HepG2 (cell line): Measurements from ENCODE around the gene THOP1. TPM values are rescaled to one million over a fixed set of nuclear protein-coding genes. Genes with fewer than 3 reads are reported as not detected.

Experiments used
- AHDC1 ChIP-seq: sonication (generic); formaldehyde crosslinking; IDR thresholded peaks from 2 replicates; pipeline ENCODE4 v1.5.1; 2020; ENCODE audit warnings: mild to moderate bottlenecking, missing genetic modification reagents, borderline replicate concordance
- ATM ChIP-seq: fragments of 450-650 bp; IDR thresholded peaks from 2 replicates; pipeline ENCODE4 v1.7.1; 2017; ENCODE audit warnings: mild to moderate bottlenecking, borderline replicate concordance
- GFI1 ChIP-seq: sonication (generic); formaldehyde crosslinking; IDR thresholded peaks from 2 replicates; pipeline ENCODE4 v1.5.0; 2020; ENCODE audit warnings: missing genetic modification reagents, mild to moderate bottlenecking, borderline replicate concordance
- GPBP1L1 ChIP-seq: sonication (generic); formaldehyde crosslinking; IDR thresholded peaks from 2 replicates; pipeline ENCODE4 v1.5.0; 2020; ENCODE audit warnings: mild to moderate bottlenecking, missing genetic modification reagents
- HNF1B ChIP-seq: sonication (generic); formaldehyde crosslinking; IDR thresholded peaks from 2 replicates; pipeline ENCODE4 v1.5.1; 2020; ENCODE audit warnings: mild to moderate bottlenecking, moderate library complexity, missing genetic modification reagents
- HNRNPH1 ChIP-seq: fragments of 200-400 bp; formaldehyde crosslinking; optimal IDR thresholded peaks from 2 replicates; pipeline ENCODE3; 2017; ENCODE audit warnings: mild to moderate bottlenecking, low read depth, low read length
- MXI1 ChIP-seq: IDR thresholded peaks from 3 replicates; pipeline ENCODE4 v1.6.1; 2012; ENCODE audit warnings: low read depth, low read length, inconsistent platforms, borderline replicate concordance
- REXO4 ChIP-seq: sonication (generic); formaldehyde crosslinking; IDR thresholded peaks from 2 replicates; pipeline ENCODE4 v1.8.0; 2022; ENCODE audit warnings: missing genetic modification reagents, mild to moderate bottlenecking, borderline replicate concordance
- RORA ChIP-seq: sonication (generic); formaldehyde crosslinking; IDR thresholded peaks from 2 replicates; pipeline ENCODE4 v1.5.0; 2020; ENCODE audit warnings: mild to moderate bottlenecking, missing genetic modification reagents, moderate library complexity
- SATB2 ChIP-seq: sonication (generic); formaldehyde crosslinking; IDR thresholded peaks from 2 replicates; pipeline ENCODE4 v1.5.0; 2020; ENCODE audit warnings: missing genetic modification reagents
- SP4 ChIP-seq: sonication (generic); formaldehyde crosslinking; IDR thresholded peaks from 2 replicates; pipeline ENCODE4 v1.8.1; 2023; ENCODE audit warnings: mild to moderate bottlenecking, missing genetic modification reagents
- TBX2 ChIP-seq: sonication (generic); formaldehyde crosslinking; IDR thresholded peaks from 2 replicates; pipeline ENCODE4 v1.5.0; 2020; ENCODE audit warnings: missing genetic modification reagents, mild to moderate bottlenecking, borderline replicate concordance
- ZFP91 ChIP-seq: sonication (generic); formaldehyde crosslinking; IDR thresholded peaks from 2 replicates; pipeline ENCODE4 v1.9.0; 2022; ENCODE audit warnings: missing genetic modification reagents, mild to moderate bottlenecking, borderline replicate concordance
- ZNF574 ChIP-seq: sonication (generic); formaldehyde crosslinking; IDR thresholded peaks from 2 replicates; pipeline ENCODE4 v1.4.0; 2020; ENCODE audit warnings: missing genetic modification reagents
- ZNF703 ChIP-seq: sonication (generic); formaldehyde crosslinking; IDR thresholded peaks from 2 replicates; pipeline ENCODE4 v1.5.1; 2020; ENCODE audit warnings: missing genetic modification reagents, mild to moderate bottlenecking, moderate library complexity, borderline replicate concordance
- polyA plus RNA-seq, 8 experiments: library from polyadenylated mRNA; depleted of rRNA in 3 of 8; stranded (reverse) in 7 of 8; unstranded in 1 of 8; fragments of >200 nt; fragmentation: Illumina TruSeq in 4 of 8; extraction: Trizol in 4 of 8; gene quantifications; 2 replicates each; pipeline versions ENCODE4 v1.2.1 to v1.2.3, GENCODE V29; 2011 to 2016; ENCODE audit warnings: low read depth in 4 of 8, missing spikeins in 1 of 8, mixed read lengths in 1 of 8; ENCODE audit not compliant: insufficient read depth in 1 of 8
- total RNA-seq, 5 experiments: library from RNA; depleted of rRNA; stranded (reverse); fragments of >200 nt; fragmentation: Illumina TruSeq; extraction: Trizol; gene quantifications; 2 replicates each; pipeline ENCODE4 v1.2.3, GENCODE V29; 2016; ENCODE audit warnings: low read depth in 1 of 5

The THOP1 gene
- total and polyA plus RNA-seq, 2 of the 13 experiments (the other 11 are each of a cell fraction or from before 2014, with no cell fraction given): 74.4 to 116 TPM

GRCh38 chr19:2739602-2740313, 45.5 kb upstream of the THOP1 start, which contains the start of gene SLC39A3 (continued):
- TF ChIP-seq GPBP1L1 (CRISPR knock-in tag) (no peak), SATB2 (peak; percentile 95), MXI1 (peak; percentile 92; the same call in 1 of the 3 replicates), GFI1 (CRISPR knock-in tag) (peak; percentile 80; the same call in 1 of the 2 replicates), ZNF574 (peak; percentile 92), ZNF703 (peak; percentile 86; the same call in 1 of the 2 replicates), AHDC1 (peak; percentile 50), SP4 (CRISPR knock-in tag) (peak; percentile 96), ZFP91 (CRISPR knock-in tag) (peak; percentile 79), REXO4 (CRISPR knock-in tag) (no peak), ATM (no peak), HNF1B (CRISPR knock-in tag) (peak; percentile 98), HNRNPH1 (no peak), TBX2 (CRISPR knock-in tag) (peak; percentile 83), RORA (CRISPR knock-in tag) (no peak)
